Measurements from ENCODE around the gene GMEB2.
A peak's percentile ranks its signal among the peaks of the same experiment; 100 is the strongest.
"Not testable (repeated sequence)": the region's sequence is repeated elsewhere in the genome, so short reads cannot be mapped to it uniquely, and the experiment has no call there.

The GMEB2 gene, protein sequence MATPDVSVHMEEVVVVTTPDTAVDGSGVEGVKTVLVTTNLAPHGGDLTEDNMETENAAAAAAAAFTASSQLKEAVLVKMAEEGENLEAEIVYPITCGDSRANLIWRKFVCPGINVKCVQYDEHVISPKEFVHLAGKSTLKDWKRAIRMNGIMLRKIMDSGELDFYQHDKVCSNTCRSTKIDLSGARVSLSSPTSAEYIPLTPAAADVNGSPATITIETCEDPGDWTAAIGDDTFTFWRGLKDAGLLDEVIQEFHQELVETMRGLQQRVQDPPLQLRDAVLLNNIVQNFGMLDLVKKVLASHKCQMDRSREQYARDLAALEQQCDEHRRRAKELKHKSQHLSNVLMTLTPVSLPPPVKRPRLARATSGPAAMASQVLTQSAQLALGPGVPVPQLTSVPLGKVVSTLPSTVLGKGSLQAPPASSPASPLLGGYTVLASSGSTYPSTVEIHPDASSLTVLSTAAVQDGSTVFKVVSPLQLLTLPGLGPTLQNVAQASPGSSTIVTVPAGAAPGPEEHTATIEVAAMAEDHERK

DNA sequence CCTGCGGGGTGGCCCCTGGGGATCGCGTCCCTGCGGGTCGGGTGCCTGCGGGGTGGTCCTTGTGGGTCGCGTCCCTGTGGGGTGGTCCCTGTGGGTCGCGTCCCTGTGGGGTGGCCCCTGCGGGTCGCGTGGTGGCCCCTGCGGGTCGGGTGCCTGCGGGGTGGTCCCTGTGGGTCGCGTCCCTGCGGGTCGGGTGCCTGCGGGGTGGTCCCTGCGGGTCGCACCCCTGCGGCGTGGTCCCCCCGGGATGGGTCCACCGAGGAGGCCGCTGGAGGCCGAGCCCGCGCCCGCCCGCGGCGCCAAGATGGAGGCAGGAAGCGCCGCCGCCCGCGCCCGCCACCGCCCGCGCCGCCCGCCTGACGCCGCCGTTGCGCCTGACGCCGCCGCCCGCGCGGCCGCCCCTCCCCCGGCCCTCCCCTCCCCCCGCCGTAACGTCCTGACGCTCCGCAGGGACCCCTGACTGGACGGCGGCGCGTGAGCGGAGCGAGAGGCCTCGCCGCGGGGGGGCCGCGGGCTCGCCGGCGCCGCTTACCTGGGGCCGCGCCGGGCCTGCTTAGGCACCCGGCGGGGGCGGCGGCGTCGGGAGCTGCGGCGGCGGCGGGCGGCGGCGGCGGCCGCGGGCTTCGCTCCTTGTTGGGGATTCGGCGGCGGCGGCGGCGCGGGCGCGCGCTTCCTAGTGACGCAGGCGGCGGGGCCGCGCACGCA is at the start of gene GMEB2:
GMEB2 (minus strand) TSS at position 678 of the 705 bp plus-strand sequence. CDS start 7,704 bp downstream, outside the sequence.
- Histone ChIP-seq H3K36me3 (ENCODE audit: control insufficient read depth, insufficient read depth, low read length) (no peaks in the 10 kb centered on the region), H3K4me1 (ENCODE audit: control insufficient read depth, insufficient read depth, low read length) (no peaks in the 10 kb centered on the region), H3K27me3 (ENCODE audit: control insufficient read depth, insufficient read depth, low read length) (no peaks in the 10 kb centered on the region), H3K9me3 (ENCODE audit: control insufficient read depth, insufficient read depth, low read length) (no peaks in the 10 kb centered on the region), H3K9ac (ENCODE audit: low read depth, low read length) (peak within 1 kb of the TSS; percentile 83), H3K4me3 (ENCODE audit: low read depth, low read length) (peak within 1 kb of the TSS; percentile 87)

DNA sequence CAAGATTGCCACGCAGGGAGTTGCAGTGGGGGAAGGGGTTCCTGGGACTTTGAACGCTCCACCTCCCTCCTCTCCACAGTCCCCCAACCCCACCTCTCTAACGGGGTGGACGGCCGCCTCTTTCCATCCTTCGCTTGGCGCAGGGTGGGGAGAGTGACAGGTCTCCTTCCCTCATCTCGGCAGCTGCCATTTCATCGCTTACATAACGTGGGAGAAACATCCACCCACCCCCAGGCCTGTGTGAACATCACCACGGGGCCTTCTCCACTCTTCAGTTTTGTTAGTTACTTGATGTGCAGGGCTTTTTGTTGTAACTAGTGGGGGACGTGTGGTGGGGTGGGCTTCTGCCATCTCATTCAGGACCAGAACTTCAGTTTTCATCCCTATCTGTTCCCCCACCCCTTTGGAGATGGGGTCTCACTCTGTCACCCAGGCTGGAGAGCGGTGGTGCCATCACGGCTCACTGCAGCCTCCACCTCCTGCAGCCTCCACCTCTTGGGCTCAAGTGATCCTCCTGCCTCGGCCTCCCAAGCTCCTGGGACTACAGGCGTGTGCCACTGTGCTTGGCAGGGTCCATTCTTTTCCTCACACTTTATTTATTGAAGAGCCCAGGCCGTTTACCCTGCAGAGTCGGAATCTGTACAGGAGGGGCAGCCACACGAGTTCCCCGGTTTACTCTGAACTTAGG is 48.9 kb upstream of the GMEB2 start:
- Histone ChIP-seq H3K4me1 (ENCODE audit: control insufficient read depth, insufficient read depth, low read length) (no peaks in the 10 kb centered on the region), H3K9me3 (ENCODE audit: control insufficient read depth, insufficient read depth, low read length) (no peaks in the 10 kb centered on the region), H3K36me3 (ENCODE audit: control insufficient read depth, insufficient read depth, low read length) (peaks cover 45% of the 10 kb centered on the region), H3K9ac (ENCODE audit: low read depth, low read length) (no peak overlapping the region), H3K4me3 (ENCODE audit: low read depth, low read length) (no peak overlapping the region), H3K27me3 (ENCODE audit: control insufficient read depth, insufficient read depth, low read length) (no peaks in the 10 kb centered on the region)

DNA sequence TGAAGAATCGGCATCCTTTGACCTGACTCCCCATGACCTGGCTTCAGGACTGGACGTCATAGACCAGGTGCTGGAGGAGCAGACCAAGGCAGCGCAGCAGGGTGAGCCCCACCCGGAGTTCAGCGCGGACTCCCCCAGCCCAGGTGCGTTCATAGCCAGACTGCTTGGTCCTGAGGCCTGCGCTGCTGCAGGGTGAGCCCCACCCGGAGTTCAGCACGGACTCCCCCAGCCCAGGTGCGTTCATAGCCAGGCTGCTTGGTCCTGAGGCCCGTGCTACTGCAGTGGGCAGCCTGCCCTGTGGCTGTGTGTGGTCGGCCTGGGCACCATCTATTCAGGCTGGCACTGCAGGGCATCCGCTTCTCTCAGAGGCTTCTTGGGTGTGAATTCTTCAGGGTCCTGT is 47.0 kb upstream of the GMEB2 start:
- Histone ChIP-seq H3K9me3 (ENCODE audit: control insufficient read depth, insufficient read depth, low read length) (no peaks in the 10 kb centered on the region), H3K36me3 (ENCODE audit: control insufficient read depth, insufficient read depth, low read length) (peaks cover 37% of the 10 kb centered on the region), H3K27me3 (ENCODE audit: control insufficient read depth, insufficient read depth, low read length) (no peaks in the 10 kb centered on the region), H3K4me3 (ENCODE audit: low read depth, low read length) (no peak overlapping the region), H3K9ac (ENCODE audit: low read depth, low read length) (no peak overlapping the region), H3K4me1 (ENCODE audit: control insufficient read depth, insufficient read depth, low read length) (no peaks in the 10 kb centered on the region)

DNA sequence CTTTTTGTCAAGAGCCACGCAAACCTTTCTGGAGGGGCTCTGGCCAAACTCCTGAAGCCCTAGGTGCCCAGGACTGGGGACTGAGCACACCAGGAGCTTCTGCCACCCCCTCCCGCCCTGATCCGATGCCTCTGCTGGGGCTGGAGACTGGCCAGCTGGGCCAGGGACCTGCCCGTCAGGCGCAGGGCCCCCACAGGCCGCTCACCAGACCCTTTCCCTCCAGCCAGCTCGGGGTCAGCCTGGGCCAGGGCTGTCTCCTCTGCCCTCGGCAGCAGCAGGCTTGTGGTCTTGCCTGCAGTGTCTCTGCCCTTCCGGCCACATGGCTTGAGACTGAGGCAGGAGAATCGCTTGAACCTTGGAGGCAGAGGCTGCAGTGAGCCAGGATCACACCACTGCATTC is 45.8 kb upstream of the GMEB2 start:
- Histone ChIP-seq H3K4me1 (ENCODE audit: control insufficient read depth, insufficient read depth, low read length) (no peaks in the 10 kb centered on the region), H3K27me3 (ENCODE audit: control insufficient read depth, insufficient read depth, low read length) (no peaks in the 10 kb centered on the region), H3K4me3 (ENCODE audit: low read depth, low read length) (no peak overlapping the region), H3K9me3 (ENCODE audit: control insufficient read depth, insufficient read depth, low read length) (no peaks in the 10 kb centered on the region), H3K9ac (ENCODE audit: low read depth, low read length) (no peak overlapping the region), H3K36me3 (ENCODE audit: control insufficient read depth, insufficient read depth, low read length) (peaks cover 36% of the 10 kb centered on the region)

DNA sequence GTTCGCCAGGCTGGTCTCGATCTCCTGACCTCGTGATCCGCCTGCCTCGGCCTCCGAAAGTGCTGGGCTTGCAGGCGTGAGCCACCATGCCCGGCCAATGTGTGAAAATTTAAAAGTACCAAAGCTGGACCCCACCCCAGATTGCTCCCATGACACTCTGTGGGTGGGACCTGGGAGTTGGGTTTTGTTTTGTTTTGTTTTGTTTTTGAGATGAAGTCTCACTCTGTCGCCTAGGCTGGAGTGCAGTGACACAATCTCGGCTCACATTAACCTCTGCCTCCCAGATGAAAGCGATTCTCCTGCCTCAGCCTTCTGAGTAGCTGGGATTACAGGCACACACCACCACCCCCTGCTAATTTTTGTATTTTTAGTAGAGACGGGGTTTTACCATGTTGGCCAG is 44.8 kb upstream of the GMEB2 start:
- H3K36me3 ChIP-seq (ENCODE audit: control insufficient read depth, insufficient read depth, low read length), result peaks cover 41% of the 10 kb centered on the region
- H3K9me3 ChIP-seq (ENCODE audit: control insufficient read depth, insufficient read depth, low read length); H3K4me1 ChIP-seq (ENCODE audit: control insufficient read depth, insufficient read depth, low read length); H3K4me3 ChIP-seq (ENCODE audit: low read depth, low read length); H3K27me3 ChIP-seq (ENCODE audit: control insufficient read depth, insufficient read depth, low read length); H3K9ac ChIP-seq (ENCODE audit: low read depth, low read length): not testable (repeated sequence)

DNA sequence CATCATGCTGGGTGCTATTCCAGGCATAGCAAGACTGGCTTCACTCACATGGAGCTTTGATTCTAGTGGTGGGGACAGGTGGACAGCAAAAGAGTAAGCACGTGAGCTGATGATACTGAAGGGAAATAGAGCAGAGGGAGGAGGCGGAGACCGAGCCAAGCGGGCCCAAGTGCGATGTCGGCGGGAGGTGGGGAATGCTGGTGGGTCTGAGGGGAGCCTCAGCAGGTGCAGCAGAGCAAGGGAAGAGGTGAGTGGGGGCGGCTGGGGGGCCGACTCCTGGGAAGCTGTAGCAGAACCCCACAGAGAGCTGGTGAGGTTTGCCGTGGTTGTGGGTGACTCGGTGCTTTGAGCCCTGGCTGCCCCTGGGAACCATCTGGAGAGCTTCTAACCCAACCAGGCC is 41.5 kb upstream of the GMEB2 start:
- H3K36me3 ChIP-seq (ENCODE audit: control insufficient read depth, insufficient read depth, low read length), result peaks cover 35% of the 10 kb centered on the region
- H3K27me3 ChIP-seq (ENCODE audit: control insufficient read depth, insufficient read depth, low read length), result no peaks in the 10 kb centered on the region
- H3K4me3 ChIP-seq (ENCODE audit: low read depth, low read length), result no peak overlapping the region
- no peaks in the 10 kb centered on the region for H3K4me1 ChIP-seq (ENCODE audit: control insufficient read depth, insufficient read depth, low read length)
- no peak overlapping the region for H3K9ac ChIP-seq (ENCODE audit: low read depth, low read length)
- H3K9me3 ChIP-seq (ENCODE audit: control insufficient read depth, insufficient read depth, low read length), result no peaks in the 10 kb centered on the region

DNA sequence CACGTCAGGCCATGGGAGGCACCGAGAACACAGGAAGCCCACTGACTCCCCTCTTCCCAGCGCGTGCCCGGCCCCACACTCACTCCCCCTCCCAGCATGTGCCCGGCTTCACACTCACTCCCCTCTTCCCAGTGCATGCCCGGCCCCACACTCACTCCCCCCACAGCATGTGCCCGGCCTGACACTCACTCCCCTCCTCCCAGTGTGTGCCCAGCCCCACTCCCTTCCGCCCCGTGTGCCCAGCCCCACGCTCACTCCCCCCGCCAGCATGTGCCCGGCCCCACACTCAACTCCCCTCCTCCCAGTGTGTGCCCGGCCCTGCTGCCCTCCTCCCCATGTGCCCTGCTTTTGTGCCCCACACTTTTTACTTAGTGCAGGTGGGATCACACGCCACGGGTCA is 41.0 kb upstream of the GMEB2 start:
- H3K36me3 ChIP-seq (ENCODE audit: control insufficient read depth, insufficient read depth, low read length), result peaks cover 40% of the 10 kb centered on the region
- H3K4me1 ChIP-seq (ENCODE audit: control insufficient read depth, insufficient read depth, low read length), result no peaks in the 10 kb centered on the region
- no peaks in the 10 kb centered on the region for H3K27me3 ChIP-seq (ENCODE audit: control insufficient read depth, insufficient read depth, low read length)
- no peak overlapping the region for H3K9ac ChIP-seq (ENCODE audit: low read depth, low read length)
- no peak overlapping the region for H3K4me3 ChIP-seq (ENCODE audit: low read depth, low read length)
- H3K9me3 ChIP-seq (ENCODE audit: control insufficient read depth, insufficient read depth, low read length), result no peaks in the 10 kb centered on the region

DNA sequence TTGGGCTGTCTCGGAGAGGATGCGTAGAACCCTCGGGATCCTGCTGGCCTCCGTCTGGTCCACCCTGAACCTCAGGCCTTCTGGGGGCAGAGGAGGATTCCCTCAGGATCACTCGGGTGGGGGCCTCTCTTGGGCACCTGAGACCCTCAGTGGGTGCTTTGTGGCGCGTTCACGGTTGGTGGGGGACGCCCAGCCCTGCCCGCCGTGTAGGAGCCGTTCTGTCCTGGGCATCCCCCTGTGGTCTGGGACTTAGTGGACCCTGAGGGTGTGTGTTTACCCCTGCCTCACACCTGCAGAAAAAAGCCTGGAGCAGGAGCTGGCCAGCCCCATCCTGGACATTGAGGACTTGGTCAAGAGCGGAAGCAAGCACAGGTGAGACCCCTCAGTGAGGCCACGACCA is 38.8 kb upstream of the GMEB2 start:
- no peak overlapping the region for H3K9ac ChIP-seq (ENCODE audit: low read depth, low read length)
- no peaks in the 10 kb centered on the region for H3K4me1 ChIP-seq (ENCODE audit: control insufficient read depth, insufficient read depth, low read length)
- no peaks in the 10 kb centered on the region for H3K9me3 ChIP-seq (ENCODE audit: control insufficient read depth, insufficient read depth, low read length)
- H3K36me3 ChIP-seq (ENCODE audit: control insufficient read depth, insufficient read depth, low read length), result peaks cover 48% of the 10 kb centered on the region
- H3K27me3 ChIP-seq (ENCODE audit: control insufficient read depth, insufficient read depth, low read length), result no peaks in the 10 kb centered on the region
- H3K4me3 ChIP-seq (ENCODE audit: low read depth, low read length), result no peak overlapping the region

DNA sequence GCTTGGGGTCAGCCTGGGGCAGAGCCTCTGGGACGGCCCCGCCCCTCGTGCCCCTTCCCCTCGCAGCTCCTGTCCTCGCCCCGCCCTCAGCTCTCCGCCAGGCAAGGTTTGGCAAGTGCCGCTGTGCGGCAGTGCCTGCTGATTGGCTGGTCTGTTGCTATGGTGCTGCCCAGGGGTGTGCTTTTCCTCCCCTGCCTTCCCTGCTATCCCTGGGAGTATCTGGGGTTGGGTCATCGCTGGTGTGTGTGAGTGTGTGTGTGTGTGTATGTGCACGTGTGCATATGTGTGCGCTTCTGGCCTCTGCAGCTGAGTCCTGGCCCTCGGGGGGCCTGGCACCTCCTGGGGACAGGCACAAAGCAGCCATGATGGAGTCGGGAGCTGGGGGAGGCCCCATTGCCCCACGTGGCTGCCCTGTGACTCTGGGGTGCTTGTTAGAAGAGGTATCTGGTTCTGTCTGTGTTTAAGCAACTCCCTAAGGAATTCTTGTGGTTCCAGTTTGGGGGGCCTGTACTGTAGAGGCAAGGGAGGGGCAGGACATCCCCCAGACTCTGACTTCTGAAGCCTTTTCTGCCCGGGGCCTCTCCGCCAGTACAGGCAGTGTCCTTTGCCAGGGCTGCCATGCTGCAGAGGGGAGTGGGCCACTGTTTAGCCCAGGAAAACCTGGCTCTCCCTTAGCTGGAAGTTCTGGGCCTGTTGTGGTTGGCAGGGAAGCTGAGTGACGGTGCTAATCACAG is 38.1 kb upstream of the GMEB2 start:
- peaks cover 50% of the 10 kb centered on the region for H3K36me3 ChIP-seq (ENCODE audit: control insufficient read depth, insufficient read depth, low read length)
- H3K9ac ChIP-seq (ENCODE audit: low read depth, low read length), result no peak overlapping the region

DNA sequence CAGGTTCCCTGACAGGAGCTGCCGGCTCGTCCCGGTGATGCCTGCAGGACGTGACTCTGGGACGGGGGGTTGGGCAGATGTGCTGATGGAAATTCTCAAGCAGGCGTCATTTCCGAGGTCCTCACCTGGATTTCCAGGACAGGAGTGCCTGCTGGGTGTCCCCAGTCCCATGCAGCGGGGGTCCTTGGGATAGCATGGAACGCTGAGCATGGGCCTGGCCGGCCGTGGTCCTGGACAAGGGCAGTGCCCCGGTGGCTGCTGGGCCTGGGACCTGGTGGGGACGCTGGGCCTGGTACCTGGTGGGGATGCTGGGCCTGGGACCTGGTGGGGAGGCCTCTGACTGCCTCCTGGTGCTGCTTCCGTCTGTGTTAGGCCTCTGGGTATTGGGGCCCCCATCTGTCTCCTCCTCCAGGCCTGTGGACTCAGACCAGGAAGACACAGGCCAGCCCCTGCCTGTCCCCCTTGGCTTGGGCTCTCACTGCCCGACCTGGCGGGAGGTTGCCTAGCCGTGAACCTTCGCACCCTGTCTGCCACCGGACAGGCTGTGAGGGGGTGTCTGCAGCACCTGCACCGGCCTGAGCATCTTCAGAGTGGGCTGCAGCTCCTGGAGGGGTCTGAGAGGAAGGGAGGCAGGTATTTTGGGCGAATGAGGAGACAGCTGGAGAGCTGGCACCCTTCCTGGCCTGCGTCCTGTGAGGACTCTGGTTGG is 37.4 kb upstream of the GMEB2 start:
- H3K36me3 ChIP-seq (ENCODE audit: control insufficient read depth, insufficient read depth, low read length), result peaks cover 50% of the 10 kb centered on the region
- no peak overlapping the region for H3K9ac ChIP-seq (ENCODE audit: low read depth, low read length)
- no peaks in the 10 kb centered on the region for H3K9me3 ChIP-seq (ENCODE audit: control insufficient read depth, insufficient read depth, low read length)
- H3K27me3 ChIP-seq (ENCODE audit: control insufficient read depth, insufficient read depth, low read length), result no peaks in the 10 kb centered on the region
- no peak overlapping the region for H3K4me3 ChIP-seq (ENCODE audit: low read depth, low read length)
- H3K4me1 ChIP-seq (ENCODE audit: control insufficient read depth, insufficient read depth, low read length), result no peaks in the 10 kb centered on the region

More for the DNA sequence above, 38.1 kb upstream of the GMEB2 start:
- Histone ChIP-seq H3K9me3 (ENCODE audit: control insufficient read depth, insufficient read depth, low read length) (no peaks in the 10 kb centered on the region), H3K4me1 (ENCODE audit: control insufficient read depth, insufficient read depth, low read length) (no peaks in the 10 kb centered on the region), H3K27me3 (ENCODE audit: control insufficient read depth, insufficient read depth, low read length) (no peaks in the 10 kb centered on the region), H3K4me3 (ENCODE audit: low read depth, low read length) (no peak overlapping the region)

Data from iPS-15b (cell line).